ENCODE data around the gene C1orf53.

Gene C1orf53

DNA sequence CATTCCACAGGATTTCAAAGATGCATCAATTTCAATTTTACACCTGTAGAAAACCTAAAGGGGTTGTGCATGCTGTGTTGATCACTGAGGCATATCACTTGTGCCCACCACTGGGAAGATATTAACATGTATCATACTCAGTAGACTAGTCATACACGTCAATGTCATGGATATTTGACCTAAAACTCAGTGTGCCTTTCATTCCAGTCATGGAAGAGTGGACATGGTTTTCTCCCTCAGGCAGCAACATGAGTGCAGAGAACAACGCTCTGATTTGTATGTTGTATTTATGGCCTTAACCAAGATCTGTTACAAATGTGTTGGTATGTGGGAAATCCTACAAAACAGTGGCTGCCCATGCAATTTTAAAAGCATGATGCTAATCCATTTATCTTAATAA lies 6.1 kb upstream of the C1orf53 start:
- H3K4me3 ChIP-seq (ENCODE audit: low read depth, low read length, poor library complexity, severe bottlenecking) = no peak overlapping the region
- TF ChIP-seq EZH2 (IDR thresholded peaks at IDR 0.05; ENCODE audit: borderline replicate concordance, low read length) = no peak
- TF ChIP-seq, protein P1, sequence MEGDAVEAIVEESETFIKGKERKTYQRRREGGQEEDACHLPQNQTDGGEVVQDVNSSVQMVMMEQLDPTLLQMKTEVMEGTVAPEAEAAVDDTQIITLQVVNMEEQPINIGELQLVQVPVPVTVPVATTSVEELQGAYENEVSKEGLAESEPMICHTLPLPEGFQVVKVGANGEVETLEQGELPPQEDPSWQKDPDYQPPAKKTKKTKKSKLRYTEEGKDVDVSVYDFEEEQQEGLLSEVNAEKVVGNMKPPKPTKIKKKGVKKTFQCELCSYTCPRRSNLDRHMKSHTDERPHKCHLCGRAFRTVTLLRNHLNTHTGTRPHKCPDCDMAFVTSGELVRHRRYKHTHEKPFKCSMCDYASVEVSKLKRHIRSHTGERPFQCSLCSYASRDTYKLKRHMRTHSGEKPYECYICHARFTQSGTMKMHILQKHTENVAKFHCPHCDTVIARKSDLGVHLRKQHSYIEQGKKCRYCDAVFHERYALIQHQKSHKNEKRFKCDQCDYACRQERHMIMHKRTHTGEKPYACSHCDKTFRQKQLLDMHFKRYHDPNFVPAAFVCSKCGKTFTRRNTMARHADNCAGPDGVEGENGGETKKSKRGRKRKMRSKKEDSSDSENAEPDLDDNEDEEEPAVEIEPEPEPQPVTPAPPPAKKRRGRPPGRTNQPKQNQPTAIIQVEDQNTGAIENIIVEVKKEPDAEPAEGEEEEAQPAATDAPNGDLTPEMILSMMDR (IDR thresholded peaks at IDR 0.05; ENCODE audit: low read length) = no peak

DNA sequence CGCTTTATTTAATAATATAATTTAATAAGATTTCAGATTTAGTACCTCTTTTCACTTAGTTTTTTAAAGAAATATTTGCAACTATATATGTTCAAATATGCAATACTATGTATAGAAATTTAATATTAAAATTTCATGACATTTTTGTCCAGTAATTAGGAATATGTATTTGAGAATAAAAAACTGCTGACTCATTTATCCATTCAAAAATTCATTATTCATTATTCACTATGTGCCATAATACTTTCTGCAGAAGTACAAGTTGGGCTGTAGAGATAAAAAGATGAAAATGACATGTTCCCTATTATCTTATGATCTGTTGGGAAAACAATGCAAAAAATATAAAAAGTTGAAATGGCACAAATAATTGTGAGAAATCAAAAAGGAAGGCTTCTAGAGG lies 3.4 kb upstream of the C1orf53 start:
- no peak overlapping the region for H3K9ac ChIP-seq (ENCODE audit: low read length)
- no peak overlapping the region for H2AFZ ChIP-seq (ENCODE audit: low read length)
- H4K20me1 ChIP-seq (ENCODE audit: insufficient read depth, low read length) = no peaks in the 10 kb centered on the region
- H3K36me3 ChIP-seq (ENCODE audit: insufficient read depth, low read length) = no peaks in the 10 kb centered on the region
- no peak overlapping the region for H3K27ac ChIP-seq (ENCODE audit: low read depth, low read length, poor library complexity, severe bottlenecking)
- no peaks in the 10 kb centered on the region for H3K79me2 ChIP-seq (ENCODE audit: insufficient read depth, low read length)
- H3K27me3 ChIP-seq (ENCODE audit: insufficient read depth, low read length) = no peaks in the 10 kb centered on the region
- no peak overlapping the region for H3K4me2 ChIP-seq (ENCODE audit: low read length)
- H3F3A ChIP-seq (ENCODE audit: insufficient read depth, low read length) = no peaks in the 10 kb centered on the region
- no peaks in the 10 kb centered on the region for H3K9me3 ChIP-seq (ENCODE audit: low read length)
- TF ChIP-seq EZH2 (IDR thresholded peaks at IDR 0.05; ENCODE audit: borderline replicate concordance, low read length) = no peak
- TF ChIP-seq, protein P1 (IDR thresholded peaks at IDR 0.05; ENCODE audit: low read length) = no peak
- no peak overlapping the region for H3K4me3 ChIP-seq (ENCODE audit: low read depth, low read length, poor library complexity, severe bottlenecking)
- peaks cover 19% of the 10 kb centered on the region for H3K4me1 ChIP-seq (ENCODE audit: insufficient read depth, low read length, severe bottlenecking)
- H3K9me2 ChIP-seq (ENCODE audit: low read depth, low read length) = no peaks in the 10 kb centered on the region

More for the DNA sequence above, 6.1 kb upstream of the C1orf53 start:
- Histone ChIP-seq H3K4me2 (ENCODE audit: low read length) (no peak overlapping the region), H3K27me3 (ENCODE audit: insufficient read depth, low read length) (no peaks in the 10 kb centered on the region), H3K4me1 (ENCODE audit: insufficient read depth, low read length, severe bottlenecking) (no peaks in the 10 kb centered on the region), H3K9ac (ENCODE audit: low read length) (no peak overlapping the region), H3K9me3 (ENCODE audit: low read length) (no peaks in the 10 kb centered on the region), H3F3A (ENCODE audit: insufficient read depth, low read length) (no peaks in the 10 kb centered on the region), H4K20me1 (ENCODE audit: insufficient read depth, low read length) (no peaks in the 10 kb centered on the region), H3K36me3 (ENCODE audit: insufficient read depth, low read length) (no peaks in the 10 kb centered on the region), H3K9me2 (ENCODE audit: low read depth, low read length) (no peaks in the 10 kb centered on the region), H2AFZ (ENCODE audit: low read length) (no peak overlapping the region), H3K79me2 (ENCODE audit: insufficient read depth, low read length) (no peaks in the 10 kb centered on the region), H3K27ac (ENCODE audit: low read depth, low read length, poor library complexity, severe bottlenecking) (no peak overlapping the region)

DNA sequence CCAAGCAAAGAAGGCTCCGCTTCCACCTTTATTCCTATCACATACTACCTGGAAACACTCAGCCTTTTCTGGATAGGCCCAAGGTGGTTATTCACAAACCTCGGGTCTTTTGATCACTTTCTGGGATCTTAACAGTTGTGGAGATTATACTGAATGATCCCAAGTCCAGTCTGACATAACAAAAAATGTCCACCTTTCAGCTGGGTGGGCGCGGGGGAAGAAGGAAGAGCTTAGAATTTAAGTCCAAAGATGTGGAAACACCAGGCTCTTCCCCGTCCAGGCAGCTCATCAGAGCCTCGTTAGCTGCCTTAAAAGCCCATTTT lies 338 bp upstream of the C1orf53 start:
- Histone ChIP-seq H3K4me3 (ENCODE audit: low read depth, low read length, poor library complexity, severe bottlenecking) (peak overlapping the region; percentile 81), H3K36me3 (ENCODE audit: insufficient read depth, low read length) (no peaks in the 10 kb centered on the region), H3K4me2 (ENCODE audit: low read length) (peak overlapping the region; percentile 96), H4K20me1 (ENCODE audit: insufficient read depth, low read length) (no peaks in the 10 kb centered on the region), H2AFZ (ENCODE audit: low read length) (peak overlapping the region; percentile 73; the same call in 1 of the 2 replicates), H3K27me3 (ENCODE audit: insufficient read depth, low read length) (no peaks in the 10 kb centered on the region), H3K4me1 (ENCODE audit: insufficient read depth, low read length, severe bottlenecking) (peaks cover 19% of the 10 kb centered on the region), H3K9me3 (ENCODE audit: low read length) (no peaks in the 10 kb centered on the region), H3K27ac (ENCODE audit: low read depth, low read length, poor library complexity, severe bottlenecking) (peak overlapping the region; percentile 73), H3K9ac (ENCODE audit: low read length) (peak overlapping the region; percentile 86), H3K9me2 (ENCODE audit: low read depth, low read length) (no peaks in the 10 kb centered on the region), H3K79me2 (ENCODE audit: insufficient read depth, low read length) (no peaks in the 10 kb centered on the region), H3F3A (ENCODE audit: insufficient read depth, low read length) (no peaks in the 10 kb centered on the region)
- TF ChIP-seq, protein P1 (IDR thresholded peaks at IDR 0.05; ENCODE audit: low read length) = no peak
- TF ChIP-seq EZH2 (IDR thresholded peaks at IDR 0.05; ENCODE audit: borderline replicate concordance, low read length) = no peak
